Cardiac fibroblast (primary cell): ENCODE data around the gene GDF10.

ENCODE experiments used
- DNase-seq, 2 donors: peaks; one replicate each; pipeline versions ENCODE4 v3.0.0 to v3.0.0-alpha.2; 2010; ENCODE audit warnings: low read depth in 2 of 2
- H3K4me3 ChIP-seq, 2 donors: replicated peaks in 1 of 2; 1 replicate in 1 of 2; 2 replicates in 1 of 2; pipeline ENCODE4 v1.5.1; 2011; ENCODE audit warnings: low read depth in 2 of 2, low read length in 2 of 2, mild to moderate bottlenecking in 2 of 2, moderate library complexity in 1 of 2
- CTCF ChIP-seq: IDR thresholded peaks from one replicate; pipeline ENCODE4 v1.5.1; 2011; ENCODE audit warnings: low read depth, mild to moderate bottlenecking, low read length, inconsistent platforms

GDF10 gene

GRCh38 chr10:47333532-47333931 lies 33.5 kb downstream of the GDF10 start:
- TF ChIP-seq CTCF, result no peak
- DNase-seq, result no peak
- H3K4me3 ChIP-seq, result no peak overlapping the region

- no peak overlapping the region for H3K4me3 ChIP-seq
- no peak for DNase-seq
- TF ChIP-seq CTCF, result no peak
Measured at GRCh38 chr10:47334466-47335295, 34.7 kb downstream of the GDF10 start.

- H3K4me3 ChIP-seq, result no peak overlapping the region
- TF ChIP-seq CTCF, result no peak
- no peak for DNase-seq
Measured at GRCh38 chr10:47335906-47336305, 35.9 kb downstream of the GDF10 start.

- H3K4me3 ChIP-seq, result no peak overlapping the region
- no peak for DNase-seq
- TF ChIP-seq CTCF, result no peak
Measured at GRCh38 chr10:47336387-47337134, 36.6 kb downstream of the GDF10 start.

GRCh38 chr10:47337310-47337709 lies 37.3 kb downstream of the GDF10 start:
- TF ChIP-seq CTCF, result no peak
- DNase-seq, result no peak
- no peak overlapping the region for H3K4me3 ChIP-seq

- no peak overlapping the region for H3K4me3 ChIP-seq
- no peak for DNase-seq
- TF ChIP-seq CTCF, result no peak
Measured at GRCh38 chr10:47339186-47339735, 39.3 kb downstream of the GDF10 start.
